HEK293 (cell line): Measurements from ENCODE around the gene NEO1.

Experiments
- CTCF ChIA-PET: fragments of 350-600 bp; formaldehyde crosslinking; extraction: SDS; loops from one replicate; lab custom pipeline; 2021; ENCODE audit warnings: antibody characterized with exemption; lab: Yijun Ruan, JAX
- POLR2A ChIA-PET: fragments of 300-600 bp; formaldehyde crosslinking; extraction: SDS; loops from one replicate; lab custom pipeline; 2020; ENCODE audit warnings: antibody characterized with exemption, inconsistent platforms; lab: Yijun Ruan, JAX
- H3K27ac ChIP-seq: fragments of 200-500 bp; sonication (Bioruptor generic); 2 replicates; pipeline ENCODE4 v1.5.1; 2014; ENCODE audit warnings: low read depth, low read length, control low read depth, inconsistent platforms; ENCODE audit errors: extremely low read depth
- H3K36me3 ChIP-seq, 2 experiments: fragments of 200-500 bp in 1 of 2; sonication (Bioruptor generic) in 1 of 2; 1 replicate in 1 of 2; 2 replicates in 1 of 2; pipeline ENCODE4 v1.5.1; 2014 to 2017; ENCODE audit warnings: inconsistent platforms in 2 of 2, low read length in 2 of 2; ENCODE audit not compliant: control insufficient read depth in 2 of 2, insufficient read depth in 1 of 2
- H3K4me1 ChIP-seq: fragments of 200-500 bp; sonication (Bioruptor generic); 2 replicates; pipeline ENCODE4 v1.5.1; 2014; ENCODE audit warnings: mild to moderate bottlenecking, low read length, inconsistent platforms; ENCODE audit not compliant: control insufficient read depth, insufficient read depth
- H3K4me3 ChIP-seq: 2 replicates; pipeline ENCODE4 v1.5.1; 2011; ENCODE audit warnings: low read depth, mild to moderate bottlenecking, control low read depth, low read length, moderate library complexity
- H3K9me3 ChIP-seq: fragments of 200-500 bp; sonication (Bioruptor generic); 2 replicates; pipeline ENCODE4 v1.5.1; 2014; ENCODE audit warnings: low read depth, low read length, inconsistent platforms; ENCODE audit not compliant: control insufficient read depth, insufficient read depth
- CTCF ChIP-seq: fragments of 450-650 bp; formaldehyde crosslinking; IDR thresholded peaks from 2 replicates; pipeline ENCODE4 v1.5.1; 2016; ENCODE audit warnings: missing biosample characterization, missing genetic modification characterization
- MEIS1 ChIP-seq: sonication (generic); formaldehyde crosslinking; IDR thresholded peaks from 2 replicates; pipeline ENCODE4 v1.8.1; 2022; ENCODE audit warnings: missing genetic modification reagents, mild to moderate bottlenecking, borderline replicate concordance
- MZF1 ChIP-seq: fragments of 450-650 bp; formaldehyde crosslinking; IDR thresholded peaks from 2 replicates; pipeline ENCODE4 v1.5.1; 2017; ENCODE audit warnings: missing biosample characterization, missing genetic modification characterization, borderline replicate concordance
- PRDM10 ChIP-seq: fragments of 450-650 bp; formaldehyde crosslinking; IDR thresholded peaks from 2 replicates; pipeline ENCODE4 v1.5.1; 2016; ENCODE audit warnings: missing biosample characterization, missing genetic modification characterization
- YY2 ChIP-seq: fragments of 450-650 bp; formaldehyde crosslinking; IDR thresholded peaks from 2 replicates; pipeline ENCODE4 v1.5.1; 2016; ENCODE audit warnings: missing biosample characterization, missing genetic modification characterization
- ZNF10 ChIP-seq: fragments of 450-650 bp; formaldehyde crosslinking; IDR thresholded peaks from 2 replicates; pipeline ENCODE4 v1.5.1; 2017; ENCODE audit warnings: missing biosample characterization, missing genetic modification characterization
- ZNF140 ChIP-seq: fragments of 450-650 bp; formaldehyde crosslinking; IDR thresholded peaks from 2 replicates; pipeline ENCODE4 v1.5.1; 2016; ENCODE audit warnings: missing biosample characterization, missing genetic modification characterization
- ZNF155 ChIP-seq: fragments of 450-650 bp; formaldehyde crosslinking; IDR thresholded peaks from 2 replicates; pipeline ENCODE4 v1.5.1; 2016; ENCODE audit warnings: missing biosample characterization, missing genetic modification characterization
- ZNF266 ChIP-seq: fragments of 450-650 bp; formaldehyde crosslinking; IDR thresholded peaks from 2 replicates; pipeline ENCODE4 v1.5.1; 2016; ENCODE audit warnings: missing biosample characterization, missing genetic modification characterization, low read depth
- ZNF302 ChIP-seq: fragments of 450-650 bp; formaldehyde crosslinking; IDR thresholded peaks from 2 replicates; pipeline ENCODE4 v1.5.1; 2016; ENCODE audit warnings: missing biosample characterization, missing genetic modification characterization, low read depth
- ZNF398 ChIP-seq: fragments of 450-650 bp; formaldehyde crosslinking; IDR thresholded peaks from 2 replicates; pipeline ENCODE4 v1.5.1; 2017; ENCODE audit warnings: missing biosample characterization, missing genetic modification characterization
- ZNF645 ChIP-seq: fragments of 450-650 bp; formaldehyde crosslinking; IDR thresholded peaks from 2 replicates; pipeline ENCODE4; 2016; ENCODE audit warnings: missing biosample characterization, missing genetic modification characterization
- ZNF704 ChIP-seq: fragments of 450-650 bp; formaldehyde crosslinking; IDR thresholded peaks from 2 replicates; pipeline ENCODE4 v1.5.1; 2016; ENCODE audit warnings: missing biosample characterization, missing genetic modification characterization

NEO1 gene

DNA sequence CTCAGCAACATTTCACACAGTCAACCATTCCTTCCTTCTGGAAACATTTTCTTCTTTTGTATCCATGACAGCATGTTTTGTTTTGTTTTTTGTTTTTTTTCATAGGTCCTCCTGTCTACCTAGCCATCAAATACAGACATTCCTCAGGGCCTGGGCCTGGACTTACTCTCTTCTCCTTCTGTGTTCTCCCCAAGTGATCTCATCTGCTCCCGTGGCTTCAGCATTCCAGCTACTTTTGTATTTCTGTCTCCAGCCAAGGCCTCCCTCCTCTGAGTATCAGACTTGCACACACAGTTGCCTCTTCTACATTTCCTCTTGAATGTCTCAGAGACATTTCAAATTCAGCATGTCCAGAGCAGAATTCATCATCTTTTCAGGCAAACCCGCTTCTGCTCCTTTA is 234.0 kb downstream of the NEO1 start:
- Histone ChIP-seq H3K27ac (no peak overlapping the region), H3K4me1 (no peaks in the 10 kb centered on the region), H3K4me3 (no peak overlapping the region), H3K9me3 (no peaks in the 10 kb centered on the region), H3K36me3 (peaks cover 44 to 66% of the 10 kb centered on the region in 2 experiments)
- ChIA-PET CTCF (interaction anchor here (0.5 to 2.8 kb wide), 6 partner anchors 12 to 274 kb away, joined by 3 to 13 read pairs (median 6); no protein-coding TSS in a partner anchor), POLR2A (no interaction called here)
- TF ChIP-seq ZNF10 (tag by site-specific recombination) (no peak), ZNF645 (tag by site-specific recombination) (no peak), ZNF155 (no peak), ZNF704 (tag by site-specific recombination) (no peak), ZNF266 (tag by site-specific recombination) (no peak), MZF1 (tag by site-specific recombination) (no peak), ZNF302 (no peak), MEIS1 (CRISPR knock-in tag) (no peak), PRDM10 (no peak), ZNF398 (no peak), CTCF (tag by site-specific recombination) (no peak), ZNF140 (tag by site-specific recombination) (no peak)

GRCh38 chr15:73287019-73287418 is 234.8 kb downstream of the NEO1 start:
- H3K9me3 ChIP-seq, result no peaks in the 10 kb centered on the region
- no peak overlapping the region for H3K27ac ChIP-seq
- POLR2A ChIA-PET, result no interaction called here
- CTCF ChIA-PET, result interaction anchor here (0.5 to 2.8 kb wide), 5 partner anchors 13 to 273 kb away, joined by 3 to 13 read pairs (median 7); no protein-coding TSS in a partner anchor
- H3K4me1 ChIP-seq, result no peaks in the 10 kb centered on the region
- no peak for TF ChIP-seq YY2 (tag by site-specific recombination)
- H3K36me3 ChIP-seq, result peaks cover 44 to 66% of the 10 kb centered on the region in 2 experiments
- no peak overlapping the region for H3K4me3 ChIP-seq
